ENCODE measurements around the gene ITGA8. TPM values are rescaled to one million over a fixed set of nuclear protein-coding genes. Genes with fewer than 3 reads are reported as not detected.

Gene ITGA8
- total and polyA plus RNA-seq, 11 donors, result 0.50 to 4.3 (median 1.5) TPM

DNA sequence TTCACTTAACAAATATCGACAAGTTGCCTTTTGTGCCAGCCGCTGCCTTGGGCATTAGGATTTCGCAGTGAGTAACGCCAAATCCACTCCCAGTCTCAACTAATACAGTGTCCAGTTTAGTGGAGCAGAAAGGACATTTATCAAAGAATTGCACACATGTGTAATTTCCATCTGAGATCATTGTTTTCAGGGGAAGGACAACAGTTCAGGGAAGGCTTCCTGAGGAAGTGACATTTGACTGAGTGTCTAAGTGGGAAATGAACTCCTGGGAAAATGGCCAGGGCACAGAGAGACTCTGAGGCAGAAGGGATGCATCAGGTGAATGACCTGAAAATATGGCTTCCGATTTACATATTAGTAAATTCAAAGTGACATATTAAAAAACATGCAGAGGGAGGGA is 89.4 kb downstream of the ITGA8 start:
- no peaks in the 10 kb centered on the region for H3K36me3 ChIP-seq
- H3K27me3 ChIP-seq, result no peaks in the 10 kb centered on the region
- H3K4me3 ChIP-seq, result no peak overlapping the region
- H3K4me1 ChIP-seq, result peaks cover 0 to 16% (median 0%) of the 10 kb centered on the region in 12 donors
- peak overlapping the region in 3 of 12 donors; percentile 6 to 23 (median 12) for H3K27ac ChIP-seq
- no peak for TF ChIP-seq CTCF (IDR thresholded peaks at IDR 0.05)
- no peak for TF ChIP-seq POLR2A (IDR thresholded peaks at IDR 0.05)
- WGBS, 4 donors, result 63 to 71% (median 67%) methylated on average over 5 of the region's 5 CpGs
- no peaks in the 10 kb centered on the region for H3K9me3 ChIP-seq
- ATAC-seq (peak; percentile 58 to 93 (median 67)), DNase-seq (peak in 2 of 5 donors; percentile 27 to 39)
- intact Hi-C loops (cut with DNase I), result no loop called here

GRCh38 chr10:15627617-15628196 is 92.0 kb downstream of the ITGA8 start:
- TF ChIP-seq POLR2A (IDR thresholded peaks at IDR 0.05) (no peak), CTCF (IDR thresholded peaks at IDR 0.05) (no peak)
- Histone ChIP-seq H3K9me3 (no peaks in the 10 kb centered on the region), H3K27me3 (no peaks in the 10 kb centered on the region), H3K4me3 (no peak overlapping the region), H3K27ac (no peak overlapping the region), H3K4me1 (peaks cover 0 to 23% (median 0%) of the 10 kb centered on the region in 12 donors), H3K36me3 (no peaks in the 10 kb centered on the region)
- WGBS, 4 donors, result 84 to 89% (median 86%) methylated on average over 8 of the region's 8 CpGs
- no peak for DNase-seq
- intact Hi-C loops (cut with DNase I), result loop anchor here in 1 of 10 donors (5.0 kb wide), 1 partner anchor 40 kb away; no protein-coding TSS in a partner anchor
- ATAC-seq, result no peak

- intact Hi-C loops (cut with DNase I), result loop anchor here in 1 of 10 donors (5.0 kb wide), 1 partner anchor 40 kb away; no protein-coding TSS in a partner anchor
- H3K36me3 ChIP-seq, result no peaks in the 10 kb centered on the region
- ATAC-seq (no peak), DNase-seq (no peak)
- WGBS, 4 donors, result 94 to 97% (median 95%) methylated on average over 2 of the region's 2 CpGs
- no peak overlapping the region for H3K27ac ChIP-seq
- peaks cover 0 to 20% (median 0%) of the 10 kb centered on the region in 12 donors for H3K4me1 ChIP-seq
- TF ChIP-seq POLR2A (IDR thresholded peaks at IDR 0.05) (no peak), CTCF (IDR thresholded peaks at IDR 0.05) (no peak)
- no peaks in the 10 kb centered on the region for H3K9me3 ChIP-seq
- H3K27me3 ChIP-seq, result no peaks in the 10 kb centered on the region
- no peak overlapping the region for H3K4me3 ChIP-seq
Observed at GRCh38 chr10:15626937-15627336, 92.8 kb downstream of the ITGA8 start.

GRCh38 chr10:15625261-15625660 is 94.5 kb downstream of the ITGA8 start:
- H3K27me3 ChIP-seq, result no peaks in the 10 kb centered on the region
- intact Hi-C loops (cut with DNase I), result loop anchor here in 1 of 10 donors (5.0 kb wide), 1 partner anchor 38 kb away; no protein-coding TSS in a partner anchor
- H3K27ac ChIP-seq, result peak overlapping the region in 2 of 12 donors; percentile 16 to 39
- ATAC-seq (no peak), DNase-seq (no peak)
- no peak for TF ChIP-seq POLR2A (IDR thresholded peaks at IDR 0.05)
- no peak for TF ChIP-seq CTCF (IDR thresholded peaks at IDR 0.05)
- peaks cover 0 to 34% (median 0%) of the 10 kb centered on the region in 12 donors for H3K4me1 ChIP-seq
- H3K36me3 ChIP-seq, result no peaks in the 10 kb centered on the region
- WGBS, 4 donors, result 65 to 75% (median 74%) methylated on average over 5 of the region's 5 CpGs
- H3K9me3 ChIP-seq, result no peaks in the 10 kb centered on the region
- H3K4me3 ChIP-seq, result no peak overlapping the region

All from heart left ventricle (tissue), 16 donors.